RKO (cell line): Measurements from ENCODE around the gene C1orf232.

ENCODE experiments used
- DNase-seq: peaks from one replicate; pipeline ENCODE4 v3.0.0-alpha.2; 2016; ENCODE audit warnings: low spot score

The C1orf232 gene

GRCh38 chr1:26168410-26169197 lies at the start of gene C1orf232:
Gene C1orf232, minus strand, starts transcription at chr1:26168963. Its CDS starts 464 bp downstream, at chr1:26168499.
- DNase-seq: peak; percentile 17

GRCh38 chr1:26215246-26215645 lies 46.5 kb upstream of the C1orf232 start:
- DNase-seq: no peak

- no peak for DNase-seq
These were observed 44.7 kb upstream of the C1orf232 start for GRCh38 chr1:26213335-26213905.

- no peak for DNase-seq
These were observed 44.0 kb upstream of the C1orf232 start for GRCh38 chr1:26212726-26213125.

- DNase-seq: no peak
These were observed 41.5 kb upstream of the C1orf232 start for GRCh38 chr1:26210147-26210870.

GRCh38 chr1:26203642-26204318 lies 35.0 kb upstream of the C1orf232 start:
- DNase-seq: no peak

GRCh38 chr1:26200413-26200812 lies 31.6 kb upstream of the C1orf232 start:
- no peak for DNase-seq

- no peak for DNase-seq
These were observed 29.1 kb upstream of the C1orf232 start for GRCh38 chr1:26197813-26198212.

- no peak for DNase-seq
These were observed 28.5 kb upstream of the C1orf232 start for GRCh38 chr1:26197301-26197700.

GRCh38 chr1:26195805-26196204 lies 27.0 kb upstream of the C1orf232 start:
- no peak for DNase-seq

GRCh38 chr1:26191739-26192138 lies 23.0 kb upstream of the C1orf232 start:
- no peak for DNase-seq

GRCh38 chr1:26190373-26190987 lies 21.7 kb upstream of the C1orf232 start, which contains the start of gene CATSPER4:
Gene CATSPER4, plus strand, starts transcription at chr1:26190602. Its CDS starts 26 bp downstream, at chr1:26190628.
- no peak for DNase-seq

- DNase-seq: no peak
These were observed 21.1 kb upstream of the C1orf232 start for GRCh38 chr1:26189751-26190275.

GRCh38 chr1:26189331-26189730 lies 20.6 kb upstream of the C1orf232 start:
- no peak for DNase-seq

GRCh38 chr1:26188477-26188876 lies 19.7 kb upstream of the C1orf232 start:
- DNase-seq: no peak

- no peak for DNase-seq
These were observed 19.1 kb upstream of the C1orf232 start for GRCh38 chr1:26187882-26188281.

GRCh38 chr1:26184883-26185282 lies 16.1 kb upstream of the C1orf232 start:
- no peak for DNase-seq

- DNase-seq: no peak
These were observed 15.3 kb upstream of the C1orf232 start for GRCh38 chr1:26184086-26184485.

GRCh38 chr1:26182383-26182696 lies 13.6 kb upstream of the C1orf232 start:
- no peak for DNase-seq

- DNase-seq: no peak
These were observed 13.0 kb upstream of the C1orf232 start for GRCh38 chr1:26181586-26182382.

GRCh38 chr1:26180010-26180506 lies 11.3 kb upstream of the C1orf232 start:
- DNase-seq: no peak
